IPS DF 4.7 (cell line): ENCODE results near the gene CBFB.
"Not testable (repeated sequence)": the region's sequence is repeated elsewhere in the genome, so short reads cannot be mapped to it uniquely, and the experiment has no call there.

ENCODE experiments used
- DNase-seq: peaks from one replicate; pipeline ENCODE4 v3.0.0-alpha.2; 2013; ENCODE audit warnings: low spot score; ENCODE audit errors: extremely low read depth

CBFB gene

DNA sequence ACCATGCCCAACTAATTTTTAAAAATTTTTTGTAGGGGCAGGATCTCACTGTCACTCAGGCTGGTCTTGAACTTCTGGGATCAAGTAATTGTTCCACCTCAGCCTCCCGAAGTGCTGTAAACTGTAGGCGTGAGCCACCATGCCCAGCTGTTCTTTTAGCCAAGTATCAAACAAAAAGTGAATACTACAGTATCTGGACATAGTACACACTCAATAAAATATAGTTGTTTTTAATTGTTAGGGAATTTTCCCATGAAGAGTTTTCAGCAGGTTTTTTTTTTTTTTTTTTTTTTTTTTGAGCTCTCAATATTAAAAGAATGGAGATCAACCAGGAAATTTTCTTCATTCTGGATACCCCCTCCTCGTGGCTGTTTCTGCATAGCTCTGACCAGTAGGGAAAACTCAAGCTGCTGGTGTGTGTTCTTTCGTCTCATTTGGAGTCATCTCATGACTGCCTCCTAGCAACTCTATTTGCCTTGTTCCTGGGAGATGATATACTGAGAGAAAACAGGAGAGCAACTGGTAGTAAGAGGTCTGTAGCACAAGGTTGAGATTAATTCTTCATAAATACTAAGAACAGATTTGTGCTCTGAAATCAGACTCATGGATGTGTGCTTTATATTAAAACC lies 64.3 kb downstream of the CBFB start:
- no peak for DNase-seq

DNA sequence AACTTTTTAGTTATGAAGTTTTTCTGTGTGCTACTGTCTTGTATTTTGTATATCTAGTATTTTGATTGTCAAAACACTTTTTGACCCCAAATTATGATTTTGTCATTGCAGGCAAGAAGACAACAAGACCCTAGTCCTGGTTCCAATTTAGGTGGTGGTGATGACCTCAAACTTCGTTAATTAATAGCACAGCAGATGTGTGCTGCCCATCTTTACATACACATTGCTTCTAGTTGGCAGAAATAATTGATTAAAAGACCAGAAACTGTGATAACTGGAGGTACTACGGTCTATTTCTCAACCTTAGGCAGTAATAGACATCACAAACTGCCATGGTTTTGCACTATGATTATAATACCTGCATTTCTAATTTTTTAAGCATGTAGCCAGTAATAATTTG lies 69.7 kb downstream of the CBFB start:
- DNase-seq, result no peak

DNA sequence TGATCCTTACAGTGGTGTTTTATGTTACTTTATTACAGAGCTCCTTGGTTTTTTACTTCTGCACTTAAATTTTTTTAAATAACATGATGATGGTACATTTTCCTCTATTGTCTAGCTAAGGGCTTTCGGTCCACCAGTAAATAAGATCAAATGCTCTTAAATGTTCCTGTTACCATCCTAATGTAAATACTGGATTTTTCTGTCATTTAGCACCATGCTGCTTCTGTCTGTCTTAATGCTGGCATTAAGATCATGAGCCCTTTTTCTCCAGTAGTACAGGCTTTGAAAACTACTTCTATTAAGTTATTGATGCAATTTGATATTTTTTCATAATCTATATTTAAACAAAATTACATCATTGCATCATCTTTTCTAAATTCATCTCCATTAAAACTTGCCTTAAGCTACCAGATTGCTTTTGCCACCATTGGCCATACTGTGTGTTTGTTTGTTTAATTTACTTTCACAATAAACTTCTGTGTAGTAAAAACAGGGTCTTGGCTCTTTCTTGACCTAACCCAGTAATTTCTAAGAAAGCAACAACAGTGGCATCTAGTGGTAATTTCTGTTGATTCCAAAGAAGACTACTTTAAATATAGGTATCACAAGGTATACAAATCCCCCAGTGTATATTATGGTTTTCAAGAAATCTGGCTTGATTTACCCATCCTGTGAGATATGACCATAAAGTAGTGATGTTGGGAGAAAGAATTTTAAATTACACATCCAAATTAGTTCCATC lies 71.8 kb downstream of the CBFB start:
- no peak for DNase-seq

DNA sequence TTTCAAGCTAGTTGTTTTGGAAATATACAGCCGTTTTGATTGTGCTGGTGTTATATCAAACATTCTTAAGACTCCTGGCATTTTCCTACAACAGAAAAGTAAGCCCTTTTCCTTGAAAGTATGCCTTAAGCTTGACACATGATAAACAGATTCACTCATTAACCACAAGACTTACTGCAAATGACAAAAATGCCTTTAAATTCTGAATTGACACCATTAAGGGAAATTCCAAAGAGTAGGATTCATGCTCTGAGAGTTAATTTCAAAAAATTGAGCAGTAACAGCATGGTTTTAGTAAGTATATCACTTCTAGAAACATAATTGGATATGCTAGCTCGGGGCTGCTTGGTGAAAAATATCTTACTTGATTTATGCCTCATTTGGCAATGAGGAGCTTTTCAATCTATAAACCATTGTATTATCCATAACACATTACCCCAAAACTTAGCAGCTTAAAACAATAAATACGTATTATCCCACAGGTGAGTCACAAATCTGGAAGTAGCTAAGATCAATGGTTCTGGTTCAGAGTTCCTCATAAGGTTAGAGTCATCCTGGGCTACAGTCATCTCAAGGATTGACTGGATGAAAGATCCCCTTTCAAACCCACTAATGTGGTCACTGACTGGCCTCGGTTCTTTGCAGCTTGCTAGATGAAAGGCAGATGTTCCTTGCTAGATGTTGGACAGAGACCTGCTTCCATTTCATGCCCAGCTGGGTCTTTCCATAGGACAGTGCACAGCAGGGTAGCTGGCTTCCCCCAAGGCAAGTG lies 72.5 kb downstream of the CBFB start:
- DNase-seq, result no peak

DNA sequence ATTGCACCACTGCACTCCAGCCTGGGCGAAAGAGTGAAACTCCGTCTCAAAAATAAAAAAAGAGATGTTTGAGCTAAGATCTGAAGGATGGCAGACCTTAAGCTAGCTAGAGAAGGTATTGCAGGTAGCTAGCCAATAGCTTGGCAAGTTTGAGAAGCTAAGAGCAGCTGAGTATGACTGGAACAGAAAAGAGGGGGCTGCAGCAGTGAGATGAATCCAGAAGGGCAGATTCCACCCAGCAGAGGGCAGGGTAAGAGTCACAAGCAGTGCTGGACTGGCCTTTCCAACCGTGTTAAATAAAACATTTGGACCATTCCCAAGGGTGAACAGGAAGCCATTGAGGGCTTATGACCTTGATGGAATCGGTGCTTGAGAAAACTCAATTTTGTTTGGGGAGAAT lies 75.1 kb downstream of the CBFB start:
- no peak for DNase-seq

DNA sequence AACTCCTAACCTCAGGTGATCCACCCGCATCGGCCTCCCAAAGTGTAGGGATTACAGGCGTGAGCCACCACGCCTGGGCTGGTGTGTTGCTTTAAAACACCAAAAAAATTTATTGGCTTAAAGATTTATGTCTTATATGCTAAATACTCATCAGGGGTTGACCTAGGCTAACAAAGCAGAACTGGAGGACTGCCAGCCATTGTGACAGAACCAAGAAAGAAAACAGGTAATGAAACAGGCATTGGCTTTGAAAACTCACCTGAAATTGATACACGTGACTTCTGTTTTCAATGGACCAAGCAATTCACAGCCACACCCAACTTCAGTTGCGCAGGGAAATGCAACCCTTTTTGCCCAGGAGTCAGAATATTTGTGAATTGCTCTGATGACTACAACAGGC lies 75.9 kb downstream of the CBFB start:
- DNase-seq, result no peak

DNA sequence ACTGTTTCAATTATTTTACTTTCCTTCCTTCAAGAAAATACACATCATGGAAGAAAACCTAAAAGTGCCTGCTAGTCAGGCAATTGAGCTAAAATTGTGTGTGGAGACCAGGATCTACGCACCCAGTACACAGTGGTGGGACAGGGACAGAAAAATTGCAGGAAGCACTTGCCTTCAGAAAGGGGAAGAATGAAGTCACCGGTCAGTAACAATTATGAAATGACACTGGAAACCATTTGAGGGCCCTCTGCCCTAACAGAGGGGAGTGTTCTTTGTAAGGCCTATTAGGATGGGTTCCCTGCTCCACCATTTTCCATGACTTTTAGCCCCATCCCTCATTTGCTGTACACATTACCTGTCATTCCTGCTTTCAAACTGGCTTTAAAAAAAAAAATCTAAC lies 76.3 kb downstream of the CBFB start:
- no peak for DNase-seq

DNA sequence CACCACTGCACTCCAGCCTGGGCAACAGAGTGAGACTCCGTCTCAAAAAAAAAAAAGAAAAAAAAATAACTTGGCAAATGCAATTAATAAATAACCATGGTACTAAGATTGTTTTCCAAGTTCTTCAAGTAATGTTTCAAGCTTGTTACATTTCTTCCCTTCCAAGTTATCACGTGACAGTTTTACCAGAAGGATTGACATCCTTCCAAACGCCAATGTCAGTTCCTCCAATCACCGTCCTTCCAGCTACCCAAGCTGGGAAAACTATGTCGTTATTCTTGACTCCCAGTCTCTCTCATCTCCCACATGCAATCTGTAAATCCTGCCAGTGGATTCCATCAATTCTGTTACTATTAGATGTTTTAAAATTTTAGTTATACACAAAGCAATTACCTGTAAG lies 76.9 kb downstream of the CBFB start:
- no peak for DNase-seq

DNA sequence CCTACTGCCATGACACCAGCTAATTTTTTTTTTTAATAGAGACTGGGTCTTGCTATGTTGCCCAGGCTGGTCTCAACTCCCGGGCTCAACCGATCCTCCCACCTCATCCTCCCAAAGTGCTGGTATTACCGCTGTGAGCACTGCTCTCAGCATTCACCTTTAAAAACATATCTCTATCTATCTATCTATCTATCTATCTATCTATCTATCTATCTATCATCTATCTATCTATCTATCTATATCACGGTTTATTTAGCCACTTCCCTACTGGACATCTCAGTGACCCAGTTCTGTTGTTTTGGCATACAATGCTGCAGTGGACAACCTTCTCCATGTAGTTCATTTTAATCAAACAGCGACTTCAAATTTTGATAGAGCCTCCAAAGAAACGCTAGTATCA lies 79.5 kb downstream of the CBFB start:
- DNase-seq, result no peak

DNA sequence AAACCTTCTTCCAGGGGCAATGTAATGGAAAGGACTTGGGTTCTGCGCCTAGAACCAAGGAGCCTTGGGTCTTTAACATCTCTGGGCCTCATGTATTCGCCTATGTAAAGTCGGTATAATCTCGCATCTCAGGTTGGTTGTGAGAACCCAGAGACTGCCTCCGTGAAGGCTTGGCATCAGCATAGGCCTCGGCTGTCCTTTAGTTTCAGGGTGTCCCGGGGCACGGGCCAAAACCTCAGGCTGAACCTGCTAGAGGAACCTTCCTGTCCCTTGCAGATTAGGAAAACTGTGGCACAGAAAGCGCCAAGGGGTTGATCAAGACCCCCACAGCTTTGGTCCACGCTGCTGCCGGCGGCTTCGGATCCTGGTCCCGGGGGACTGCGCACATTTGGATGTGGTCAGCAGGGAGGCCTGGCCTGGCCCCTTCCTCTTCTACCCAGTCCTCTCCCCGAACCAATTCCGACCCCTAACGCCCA lies 80.0 kb downstream of the CBFB start:
- DNase-seq, result no peak

DNA sequence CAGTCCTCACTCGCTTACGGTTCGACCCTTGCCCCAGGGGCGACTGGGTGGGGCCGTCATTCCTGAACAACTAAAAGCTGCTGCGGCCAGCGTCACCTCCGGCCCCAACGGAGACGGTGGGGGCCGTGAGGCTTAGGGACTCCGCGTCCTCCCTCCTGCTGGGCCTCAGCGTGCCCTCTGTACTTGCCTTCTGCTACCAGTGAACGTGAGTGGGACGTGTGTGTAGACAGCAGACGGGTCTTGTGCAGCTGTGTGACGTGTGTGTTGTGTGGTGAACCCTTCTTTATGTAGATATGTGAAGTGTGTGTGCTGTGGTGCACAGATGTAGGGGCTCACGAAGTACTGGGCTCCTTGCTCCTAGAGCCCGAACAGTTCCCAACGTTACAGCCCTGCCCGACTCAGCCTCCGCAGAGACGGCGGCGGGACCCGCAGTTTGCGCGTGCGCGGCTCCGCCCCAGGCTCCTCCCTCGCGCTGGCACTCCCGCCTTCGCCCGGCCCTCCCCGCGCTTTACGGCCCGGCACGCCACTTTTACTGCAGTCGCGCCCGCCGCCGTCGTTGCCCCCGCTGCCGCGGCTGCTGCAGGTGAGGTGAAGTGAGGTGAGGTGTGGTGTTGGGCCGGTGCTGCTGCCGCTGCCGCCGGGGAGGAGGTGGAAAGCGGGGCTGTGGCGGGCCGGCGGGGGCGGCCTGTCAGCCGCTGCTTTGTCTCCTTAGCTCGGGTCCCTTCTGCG lies 80.6 kb downstream of the CBFB start, which contains the start of gene PHAF1:
Gene PHAF1 (plus strand): TSS at position 535 of the 729 bp plus-strand sequence. CDS start 235 bp downstream, outside the sequence.
- DNase-seq, result no peak

DNA sequence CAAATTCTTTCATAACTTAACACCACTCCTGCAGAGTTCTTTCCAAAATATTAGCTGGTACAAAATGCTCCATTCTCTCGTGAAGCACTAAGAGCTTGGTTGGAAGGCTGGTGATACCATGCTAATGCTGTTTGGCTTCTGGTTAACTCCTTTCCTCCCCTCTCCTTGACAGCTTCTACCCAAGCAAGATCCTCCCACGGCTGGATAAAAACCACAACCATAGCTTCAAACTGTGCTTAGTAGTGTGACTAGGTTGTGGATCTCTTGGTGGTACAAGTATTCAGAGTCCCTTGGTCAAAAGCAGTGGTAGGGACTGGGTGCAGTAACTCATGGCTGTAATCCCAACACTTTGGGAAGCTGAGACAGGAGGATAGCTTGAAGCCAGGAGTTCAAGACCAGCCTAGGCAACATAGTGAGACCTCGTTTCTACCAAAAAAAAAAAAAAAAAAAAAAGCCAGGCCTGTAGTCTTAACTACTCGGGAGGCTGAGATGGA lies 83.0 kb downstream of the CBFB start:
- DNase-seq, result no peak

DNA sequence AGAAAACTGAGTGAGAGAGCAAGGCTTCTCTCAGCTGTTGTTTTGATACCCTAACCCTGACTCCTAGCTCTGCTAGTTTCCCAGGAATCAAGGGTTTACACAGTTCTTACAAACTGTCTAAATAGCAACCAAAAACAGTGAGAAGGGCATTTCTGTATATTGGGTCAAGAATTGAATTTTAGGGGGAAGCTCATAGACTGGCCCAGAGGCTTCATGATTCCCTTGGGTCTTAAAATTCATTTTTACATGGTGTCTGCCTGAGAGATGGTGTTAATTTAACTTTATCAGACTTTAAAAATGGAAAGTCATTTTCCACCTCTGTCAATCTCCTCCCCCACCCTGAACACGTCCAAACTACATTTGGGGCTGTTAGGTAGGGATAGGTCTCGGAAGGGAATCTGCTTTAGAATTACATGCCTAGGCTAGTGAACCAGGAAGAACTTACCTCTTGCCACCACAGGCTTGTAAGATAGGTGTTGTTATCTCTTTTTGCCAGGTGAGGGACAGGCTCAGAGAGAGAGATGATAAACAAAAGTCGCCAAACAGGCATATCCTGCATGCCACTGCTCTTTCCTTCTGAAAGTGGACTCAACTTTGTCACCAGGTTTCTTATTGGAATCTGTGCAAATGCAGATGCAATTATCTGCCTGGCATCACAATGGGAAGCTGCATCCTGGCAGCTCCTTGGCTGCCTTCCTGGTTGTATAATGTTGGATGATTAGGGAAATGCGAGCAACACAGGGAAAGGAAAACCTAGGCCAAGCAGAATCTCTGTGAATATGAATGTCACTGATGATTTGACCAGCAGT lies 83.8 kb downstream of the CBFB start:
- no peak for DNase-seq

DNA sequence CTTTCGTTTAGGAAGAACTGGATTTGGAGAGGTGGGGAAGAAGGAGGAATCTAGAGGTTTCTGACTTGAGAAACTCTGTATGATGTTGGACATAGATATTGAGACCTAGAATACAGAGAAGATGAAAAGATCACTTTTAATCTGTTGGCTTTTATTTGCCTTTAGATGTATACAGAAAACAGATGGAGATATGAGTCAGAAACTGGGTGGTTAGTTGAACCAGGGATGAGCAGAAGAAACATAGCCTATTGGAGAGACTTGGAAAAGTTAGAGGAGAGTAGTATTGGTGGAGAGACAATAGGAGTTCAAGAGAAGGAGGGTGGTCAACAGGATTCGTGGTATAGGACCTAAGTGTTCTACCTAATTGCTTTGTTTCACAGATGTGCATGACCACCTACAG lies 85.8 kb downstream of the CBFB start:
- DNase-seq, result no peak

DNA sequence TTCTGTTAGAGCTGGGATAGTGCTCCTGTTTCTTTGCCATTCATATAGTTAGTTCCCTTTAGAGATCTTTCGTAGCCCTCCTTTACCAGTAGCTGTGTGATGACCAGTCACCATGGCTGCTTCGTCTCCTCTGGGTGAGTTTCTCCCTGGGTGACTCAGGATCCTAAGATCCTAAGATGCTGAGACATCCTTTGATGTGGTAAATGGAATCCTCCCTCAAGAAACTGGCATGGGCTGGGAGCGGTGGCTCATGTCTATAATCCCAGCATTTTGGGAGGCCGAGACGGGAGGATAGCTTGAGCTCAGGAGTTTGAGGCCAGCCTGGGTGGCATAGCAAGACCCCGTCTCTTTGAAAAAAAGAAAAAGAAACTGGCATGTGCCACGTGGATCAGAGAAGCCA lies 86.7 kb downstream of the CBFB start:
- DNase-seq, result no peak

DNA sequence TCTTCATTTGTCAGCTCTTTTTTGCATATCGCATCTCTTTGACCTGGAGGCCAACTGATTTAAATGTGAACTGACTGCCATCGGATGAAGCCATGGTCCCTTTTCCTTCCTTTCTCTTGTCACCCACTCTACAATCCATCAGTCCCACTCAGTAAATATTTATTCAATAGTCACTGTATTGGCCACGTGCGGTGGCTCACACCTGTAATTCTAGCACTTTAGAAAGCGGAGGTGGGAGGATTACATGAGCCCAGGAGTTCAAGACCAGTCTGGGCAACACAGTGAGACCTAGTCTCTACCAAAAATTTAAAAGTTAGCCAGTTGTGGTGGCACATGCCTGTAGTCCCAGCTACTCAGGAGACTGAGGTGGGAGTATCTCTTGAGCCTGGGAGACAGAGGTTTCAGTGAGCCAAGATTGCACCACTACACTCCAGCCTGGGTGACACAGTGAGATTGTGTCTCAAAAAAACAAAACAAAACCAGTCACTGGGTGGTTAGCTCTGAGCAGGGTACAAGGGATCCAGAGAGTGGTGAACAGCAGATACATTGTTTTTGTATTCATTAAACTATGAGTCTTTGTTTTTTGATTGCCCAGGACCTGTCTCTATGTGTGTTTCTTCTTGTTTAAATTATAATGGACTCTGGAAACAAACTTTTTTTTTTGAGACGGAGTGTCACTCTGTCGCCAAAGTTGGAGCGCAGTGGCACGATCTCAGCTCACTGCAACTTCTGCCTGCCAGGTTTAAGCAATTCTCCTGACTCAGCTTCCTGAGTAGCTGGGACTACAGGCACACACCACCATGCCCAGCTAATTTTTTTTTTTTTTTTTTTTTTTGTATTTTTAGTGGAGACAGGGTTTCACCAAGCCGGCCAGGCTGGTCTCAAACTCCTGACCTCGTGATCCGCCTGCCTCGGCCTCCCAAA lies 87.7 kb downstream of the CBFB start:
- no peak for DNase-seq

DNA sequence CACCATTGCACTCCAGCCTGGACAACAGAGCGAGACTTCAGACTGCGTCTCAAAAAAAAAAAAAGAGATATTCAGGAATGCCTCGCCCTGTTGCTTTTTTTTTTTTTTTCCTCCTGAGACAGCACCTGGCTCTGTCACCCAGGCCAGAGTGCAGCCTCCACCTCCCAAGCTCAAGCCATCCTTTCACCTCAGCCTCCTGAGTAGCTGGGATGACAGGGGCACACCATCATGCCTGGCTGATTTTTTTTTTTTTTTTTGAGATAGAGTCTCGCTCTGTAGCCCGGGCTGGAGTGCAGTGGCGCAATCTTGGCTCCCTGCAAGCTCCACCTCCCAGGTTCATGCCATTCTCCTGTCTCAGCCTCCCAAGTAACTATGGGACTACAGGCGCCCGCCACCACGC lies 88.8 kb downstream of the CBFB start:
- DNase-seq, result no peak

DNA sequence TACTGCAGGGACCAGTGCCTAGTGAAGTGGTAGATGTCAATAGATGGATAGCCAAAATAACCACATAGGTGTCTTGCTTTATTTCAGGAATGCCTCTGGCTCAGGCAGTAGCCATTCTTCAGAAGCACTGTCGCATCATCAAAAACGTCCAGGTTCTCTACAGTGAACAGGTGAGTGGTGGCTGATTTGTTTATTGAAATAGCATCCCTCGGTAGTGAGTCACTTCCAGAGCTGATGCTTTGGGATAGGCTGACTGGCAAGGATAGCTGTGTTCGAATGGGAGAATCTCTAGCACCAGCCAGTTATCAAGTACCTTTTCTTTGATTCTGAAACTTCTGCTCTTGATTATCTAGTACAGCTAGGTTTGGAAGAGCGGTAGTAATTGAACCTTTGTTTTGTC lies 91.1 kb downstream of the CBFB start:
- no peak for DNase-seq

DNA sequence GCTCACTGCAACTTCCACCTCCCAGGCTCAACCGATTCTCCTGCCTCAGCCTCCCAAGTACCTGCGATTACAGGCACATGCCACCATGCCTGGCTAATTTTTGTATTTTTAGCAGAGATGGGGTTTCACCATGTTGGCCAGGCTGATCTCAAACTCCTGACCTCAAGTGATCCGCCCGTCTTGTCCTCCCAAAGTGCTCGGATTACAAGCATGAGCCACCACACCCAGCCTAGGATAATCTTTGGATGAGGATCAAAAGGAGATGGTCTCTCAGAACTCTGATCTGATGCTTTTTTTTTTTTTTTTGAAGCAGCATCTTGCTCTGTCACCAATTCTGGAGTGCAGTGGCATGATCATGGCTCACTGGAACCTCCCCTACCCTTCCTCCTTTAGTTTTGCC lies 93.8 kb downstream of the CBFB start:
- DNase-seq, result not testable (repeated sequence)

DNA sequence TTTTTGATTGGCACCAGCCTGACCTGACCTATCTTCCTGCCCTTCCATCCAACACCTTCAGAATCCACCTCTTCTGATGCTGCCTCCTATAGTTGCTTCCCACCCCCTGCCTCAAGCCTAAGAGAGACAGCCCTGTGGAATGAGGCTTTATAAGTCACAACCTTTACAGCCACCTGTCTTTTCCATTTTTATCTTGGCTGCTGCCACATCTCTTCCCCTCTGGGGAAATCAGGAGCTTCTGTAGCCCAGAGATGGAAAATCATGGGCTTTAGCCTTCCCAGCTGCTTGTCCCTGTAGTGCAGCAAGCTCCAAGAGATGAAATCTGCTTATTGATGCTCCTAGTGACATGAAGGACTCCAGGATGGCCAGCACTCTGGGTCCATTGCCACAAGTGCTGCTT lies 99.5 kb downstream of the CBFB start:
- no peak for DNase-seq
